ENCODE measurements around the gene PAGE2B.
"Not testable (repeated sequence)": the region's sequence is repeated elsewhere in the genome, so short reads cannot be mapped to it uniquely, and the experiment has no call there.

PAGE2B gene

GRCh38 chrX:55111578-55112254 lies 36.9 kb downstream of the PAGE2B start:
- DNase-seq, result no peak

GRCh38 chrX:55116589-55116988 lies 41.8 kb downstream of the PAGE2B start:
- DNase-seq, result not testable (repeated sequence)

GRCh38 chrX:55118574-55118973 lies 43.7 kb downstream of the PAGE2B start:
- no peak for DNase-seq

GRCh38 chrX:55119271-55119670 lies 44.4 kb downstream of the PAGE2B start:
- DNase-seq, result no peak

- no peak for DNase-seq
Measured at GRCh38 chrX:55119712-55120111, 44.9 kb downstream of the PAGE2B start.

GRCh38 chrX:55120761-55121358 lies 46.0 kb downstream of the PAGE2B start:
- DNase-seq, result no peak

GRCh38 chrX:55123900-55124299 lies 49.1 kb downstream of the PAGE2B start:
- DNase-seq, result no peak

GRCh38 chrX:55127692-55128091 lies 52.9 kb downstream of the PAGE2B start:
- no peak for DNase-seq

All from effector CD4-positive, alpha-beta T cell (primary cell).